ENCODE measurements around the gene MRPL18. TPM values are rescaled to one million over a fixed set of nuclear protein-coding genes. Genes with fewer than 3 reads are reported as not detected.
A peak's percentile ranks its signal among the peaks of the same experiment; 100 is the strongest.

MRPL18 gene
- total and polyA plus RNA-seq, 9 of the 15 experiments (the other 6 are each of a cell fraction or from before 2014, with no cell fraction given): 149 to 456 (median 196) TPM

GRCh38 chr6:159762681-159763293 is 27.5 kb upstream of the MRPL18 start (continued):
- TF ChIP-seq GABPB2 (CRISPR knock-in tag; conservative IDR thresholded peaks at IDR 0.05): no peak
- no peak for TF ChIP-seq RBBP5 (IDR thresholded peaks at IDR 0.05; ENCODE audit: borderline replicate concordance, insufficient read depth, low read length, poor library complexity, severe bottlenecking)
- peak; percentile 7 for TF ChIP-seq ZNF146 (CRISPR knock-in tag; IDR thresholded peaks at IDR 0.05; ENCODE audit: unreplicated experiment)
- TF ChIP-seq ZNF699 (CRISPR knock-in tag; IDR thresholded peaks at IDR 0.05; ENCODE audit: insufficient replicate concordance): no peak
- TF ChIP-seq KDM5B (IDR thresholded peaks at IDR 0.05; ENCODE audit: insufficient replicate concordance, low read depth, low read length): no peak
- no peak for TF ChIP-seq CEBPG (CRISPR knock-in tag; IDR thresholded peaks at IDR 0.05)
- no peak for TF ChIP-seq CEBPG (tag; conservative IDR thresholded peaks at IDR 0.05 in 1 of 2, IDR thresholded peaks at IDR 0.05 in 1 of 2)
- 0 out of 2 replicates have a peak, but pooled peaks have one; percentile 55 for TF ChIP-seq NR1H2 (CRISPR knock-in tag; IDR thresholded peaks at IDR 0.05)
- peak; percentile 53; the same call in 1 of the 2 replicates for TF ChIP-seq ETV5 (CRISPR knock-in tag; IDR thresholded peaks at IDR 0.05; ENCODE audit: low read depth)
- TF ChIP-seq SREBF1 (IDR thresholded peaks at IDR 0.05; ENCODE audit: borderline replicate concordance, low read depth, low read length): no peak
- no peak for TF ChIP-seq MAFK (IDR thresholded peaks at IDR 0.05; ENCODE audit: low read length)
- no peak for TF ChIP-seq NFXL1 (CRISPR knock-in tag; IDR thresholded peaks at IDR 0.05)
- TF ChIP-seq ZNF511 (CRISPR knock-in tag; IDR thresholded peaks at IDR 0.05): no peak
- TF ChIP-seq ZNF592 (IDR thresholded peaks at IDR 0.05): 0 out of 2 replicates have a peak, but pooled peaks have one; percentile 15

Measured in K562 (cell line).